ENCODE data around the gene TLX2.
A peak's percentile ranks its signal among the peaks of the same experiment; 100 is the strongest.

TLX2 gene

DNA sequence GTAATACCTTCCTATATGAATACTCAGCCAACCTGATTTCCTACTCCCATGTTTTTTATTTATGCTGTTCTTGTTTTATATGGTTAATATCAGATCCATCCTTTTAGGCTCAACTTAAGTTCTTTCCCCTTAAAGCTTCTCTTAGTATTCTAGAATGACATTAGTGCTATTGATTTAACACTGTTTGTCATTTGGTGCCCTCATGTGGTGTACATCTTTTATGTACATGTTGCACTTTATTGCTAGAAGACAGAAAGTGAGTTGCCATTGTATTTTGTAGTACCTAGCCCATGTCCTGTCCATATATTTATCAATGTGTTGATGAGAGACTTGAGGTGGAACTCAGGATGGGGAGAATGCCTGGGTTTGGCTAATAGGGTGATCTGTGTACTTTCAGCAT lies 18.0 kb downstream of the TLX2 start:
- H3K4me2 ChIP-seq (ENCODE audit: low read depth, low read length, poor library complexity, severe bottlenecking), result no peak overlapping the region
- peaks cover 23% of the 10 kb centered on the region for H3K79me2 ChIP-seq (ENCODE audit: insufficient read depth, low read length)
- no peaks in the 10 kb centered on the region for H3K27me3 ChIP-seq (ENCODE audit: low read length)
- H4K20me1 ChIP-seq (ENCODE audit: low read depth, low read length), result no peaks in the 10 kb centered on the region
- no peaks in the 10 kb centered on the region for H3K9me2 ChIP-seq (replicated peaks; ENCODE audit: insufficient read depth, low read length)
- no peaks in the 10 kb centered on the region for H3K9me3 ChIP-seq (ENCODE audit: insufficient read depth, low read length)
- peaks cover 5% of the 10 kb centered on the region; the same call in 1 of the 2 replicates for H3F3A ChIP-seq (ENCODE audit: insufficient read depth)
- H3K36me3 ChIP-seq (ENCODE audit: low read length), result 0 out of 2 replicates have a peak, but pooled peaks cover 2% of the 10 kb centered on the region
- H3K4me3 ChIP-seq (ENCODE audit: insufficient read depth, low read length, poor library complexity, severe bottlenecking), result no peak overlapping the region
- H3K9ac ChIP-seq (ENCODE audit: low read length), result no peak overlapping the region
- no peak overlapping the region for H3K27ac ChIP-seq (ENCODE audit: low read depth, low read length)
- TF ChIP-seq, protein P1, sequence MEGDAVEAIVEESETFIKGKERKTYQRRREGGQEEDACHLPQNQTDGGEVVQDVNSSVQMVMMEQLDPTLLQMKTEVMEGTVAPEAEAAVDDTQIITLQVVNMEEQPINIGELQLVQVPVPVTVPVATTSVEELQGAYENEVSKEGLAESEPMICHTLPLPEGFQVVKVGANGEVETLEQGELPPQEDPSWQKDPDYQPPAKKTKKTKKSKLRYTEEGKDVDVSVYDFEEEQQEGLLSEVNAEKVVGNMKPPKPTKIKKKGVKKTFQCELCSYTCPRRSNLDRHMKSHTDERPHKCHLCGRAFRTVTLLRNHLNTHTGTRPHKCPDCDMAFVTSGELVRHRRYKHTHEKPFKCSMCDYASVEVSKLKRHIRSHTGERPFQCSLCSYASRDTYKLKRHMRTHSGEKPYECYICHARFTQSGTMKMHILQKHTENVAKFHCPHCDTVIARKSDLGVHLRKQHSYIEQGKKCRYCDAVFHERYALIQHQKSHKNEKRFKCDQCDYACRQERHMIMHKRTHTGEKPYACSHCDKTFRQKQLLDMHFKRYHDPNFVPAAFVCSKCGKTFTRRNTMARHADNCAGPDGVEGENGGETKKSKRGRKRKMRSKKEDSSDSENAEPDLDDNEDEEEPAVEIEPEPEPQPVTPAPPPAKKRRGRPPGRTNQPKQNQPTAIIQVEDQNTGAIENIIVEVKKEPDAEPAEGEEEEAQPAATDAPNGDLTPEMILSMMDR (IDR thresholded peaks at IDR 0.05; ENCODE audit: insufficient read depth, low read length, poor library complexity, severe bottlenecking), result peak; percentile 8
- TF ChIP-seq EZH2phosphoT487 (conservative IDR thresholded peaks at IDR 0.05; ENCODE audit: low read length), result no peak
- no peak overlapping the region for H2AFZ ChIP-seq (ENCODE audit: low read depth, low read length, severe bottlenecking)

DNA sequence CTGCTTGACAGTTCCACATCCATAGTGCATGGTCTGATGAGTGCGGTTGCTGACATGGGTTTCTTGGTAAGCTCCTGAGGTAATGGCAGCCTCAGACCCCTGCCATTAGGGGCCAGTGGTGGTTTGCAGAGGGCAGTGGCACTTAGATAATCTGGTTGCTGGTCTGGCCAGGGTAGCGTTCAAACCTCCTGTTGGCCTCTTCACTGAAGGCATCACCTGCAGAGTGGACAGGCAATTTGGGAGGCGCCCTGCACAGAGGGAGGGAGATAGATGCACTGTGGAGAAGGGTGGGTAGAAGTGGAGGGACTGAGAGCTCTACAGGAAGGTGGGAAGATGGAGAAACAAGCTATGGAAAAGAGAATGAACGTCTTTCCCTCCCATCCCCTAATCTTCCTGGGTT lies 19.2 kb downstream of the TLX2 start:
- no peaks in the 10 kb centered on the region for H3K9me2 ChIP-seq (replicated peaks; ENCODE audit: insufficient read depth, low read length)
- H3K79me2 ChIP-seq (ENCODE audit: insufficient read depth, low read length), result peaks cover 15% of the 10 kb centered on the region
- H3K27me3 ChIP-seq (ENCODE audit: low read length), result no peaks in the 10 kb centered on the region
- no peak overlapping the region for H3K27ac ChIP-seq (ENCODE audit: low read depth, low read length)
- peaks cover 5% of the 10 kb centered on the region; the same call in 1 of the 2 replicates for H3F3A ChIP-seq (ENCODE audit: insufficient read depth)
- no peak overlapping the region for H3K9ac ChIP-seq (ENCODE audit: low read length)
- no peaks in the 10 kb centered on the region for H3K9me3 ChIP-seq (ENCODE audit: insufficient read depth, low read length)
- H2AFZ ChIP-seq (ENCODE audit: low read depth, low read length, severe bottlenecking), result no peak overlapping the region
- H3K36me3 ChIP-seq (ENCODE audit: low read length), result no peaks in the 10 kb centered on the region
- TF ChIP-seq EZH2phosphoT487 (conservative IDR thresholded peaks at IDR 0.05; ENCODE audit: low read length), result no peak
- TF ChIP-seq, protein P1 (IDR thresholded peaks at IDR 0.05; ENCODE audit: insufficient read depth, low read length, poor library complexity, severe bottlenecking), result no peak
- no peak overlapping the region for H3K4me3 ChIP-seq (ENCODE audit: insufficient read depth, low read length, poor library complexity, severe bottlenecking)
- H4K20me1 ChIP-seq (ENCODE audit: low read depth, low read length), result no peaks in the 10 kb centered on the region
- H3K4me2 ChIP-seq (ENCODE audit: low read depth, low read length, poor library complexity, severe bottlenecking), result no peak overlapping the region

DNA sequence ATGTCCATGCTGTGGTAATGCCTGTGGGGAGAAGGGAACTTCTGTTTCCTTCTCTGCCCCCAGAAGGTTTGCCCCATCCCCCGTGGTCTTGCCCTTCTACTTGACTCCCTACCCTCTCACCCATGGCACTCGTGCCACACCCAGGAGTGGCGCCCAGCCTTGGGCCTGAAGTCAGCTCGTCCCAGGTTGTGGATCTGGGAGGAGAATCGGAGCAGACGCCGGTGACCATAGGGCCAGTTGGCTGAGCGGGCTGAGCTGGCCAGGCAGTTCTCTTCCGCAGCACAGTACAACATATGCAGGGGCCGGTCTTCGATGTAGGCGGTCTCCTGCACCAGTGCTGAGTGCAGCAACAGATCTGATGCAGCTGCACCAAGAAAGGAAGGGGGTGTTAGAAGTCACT lies 20.2 kb downstream of the TLX2 start:
- no peaks in the 10 kb centered on the region for H4K20me1 ChIP-seq (ENCODE audit: low read depth, low read length)
- TF ChIP-seq, protein P1 (IDR thresholded peaks at IDR 0.05; ENCODE audit: insufficient read depth, low read length, poor library complexity, severe bottlenecking), result no peak
- no peak for TF ChIP-seq EZH2phosphoT487 (conservative IDR thresholded peaks at IDR 0.05; ENCODE audit: low read length)
- no peak overlapping the region for H3K9ac ChIP-seq (ENCODE audit: low read length)

More for the DNA sequence above, 20.2 kb downstream of the TLX2 start:
- H2AFZ ChIP-seq (ENCODE audit: low read depth, low read length, severe bottlenecking), result no peak overlapping the region
- no peaks in the 10 kb centered on the region for H3K9me3 ChIP-seq (ENCODE audit: insufficient read depth, low read length)
- peaks cover 5% of the 10 kb centered on the region; the same call in 1 of the 2 replicates for H3F3A ChIP-seq (ENCODE audit: insufficient read depth)
- H3K79me2 ChIP-seq (ENCODE audit: insufficient read depth, low read length), result peaks cover 5% of the 10 kb centered on the region; the same call in 1 of the 2 replicates
- no peaks in the 10 kb centered on the region for H3K27me3 ChIP-seq (ENCODE audit: low read length)
- H3K4me3 ChIP-seq (ENCODE audit: insufficient read depth, low read length, poor library complexity, severe bottlenecking), result no peak overlapping the region
- H3K9me2 ChIP-seq (replicated peaks; ENCODE audit: insufficient read depth, low read length), result no peaks in the 10 kb centered on the region
- H3K27ac ChIP-seq (ENCODE audit: low read depth, low read length), result no peak overlapping the region
- no peak overlapping the region for H3K4me2 ChIP-seq (ENCODE audit: low read depth, low read length, poor library complexity, severe bottlenecking)
- no peaks in the 10 kb centered on the region for H3K36me3 ChIP-seq (ENCODE audit: low read length)

All from SU-DHL-6 (cell line).